ENCODE measurements around the gene VENTX. TPM values are rescaled to one million over a fixed set of nuclear protein-coding genes. Genes with fewer than 3 reads are reported as not detected.

VENTX gene
- total RNA-seq, 1 experiment from 2014 or later, result not detected

DNA sequence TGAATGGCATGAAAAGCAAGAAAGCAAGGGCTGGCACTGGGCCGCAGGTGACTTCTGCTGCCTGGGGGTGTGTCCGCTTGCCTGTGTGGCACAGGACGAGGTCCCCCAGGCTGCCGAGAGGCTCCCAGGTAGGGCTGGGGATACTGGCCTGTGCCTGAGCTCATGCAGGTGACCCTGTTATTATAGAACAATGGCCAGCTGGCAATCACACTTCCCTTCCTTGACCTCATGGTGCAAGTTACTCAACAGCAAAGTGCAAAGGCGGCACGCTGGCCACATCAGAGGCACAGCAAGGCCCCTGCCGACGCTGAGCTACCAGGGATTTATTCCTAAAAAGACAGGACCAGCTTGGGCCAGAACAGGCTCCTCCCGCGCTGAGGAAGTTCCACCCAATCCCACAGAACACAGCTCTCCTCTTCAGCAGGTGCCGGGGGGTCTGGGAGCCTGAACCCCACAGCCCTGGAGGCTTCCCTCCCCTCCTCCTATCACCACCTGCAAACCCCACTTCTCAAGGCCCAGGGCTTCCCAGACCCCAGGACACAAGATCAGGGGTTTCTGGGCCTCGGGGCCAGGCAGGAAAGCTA, 40.4 kb downstream of the VENTX start:
- in situ Hi-C loops (cut with HindIII; ENCODE audit: low sequenced_read_pairs), result no loop called here
- no peak for DNase-seq (ENCODE audit: low spot score)

- DNase-seq (ENCODE audit: low spot score), result no peak
- in situ Hi-C loops (cut with HindIII; ENCODE audit: low sequenced_read_pairs), result no loop called here
Measured at GRCh38 chr10:133278577-133279265, 41.1 kb downstream of the VENTX start.

- DNase-seq (ENCODE audit: low spot score), result no peak
- in situ Hi-C loops (cut with HindIII; ENCODE audit: low sequenced_read_pairs), result no loop called here
Measured at GRCh38 chr10:133279326-133280226, 41.9 kb downstream of the VENTX start.

GRCh38 chr10:133280391-133281059, 42.9 kb downstream of the VENTX start:
- no peak for DNase-seq (ENCODE audit: low spot score)
- in situ Hi-C loops (cut with HindIII; ENCODE audit: low sequenced_read_pairs), result no loop called here

DNA sequence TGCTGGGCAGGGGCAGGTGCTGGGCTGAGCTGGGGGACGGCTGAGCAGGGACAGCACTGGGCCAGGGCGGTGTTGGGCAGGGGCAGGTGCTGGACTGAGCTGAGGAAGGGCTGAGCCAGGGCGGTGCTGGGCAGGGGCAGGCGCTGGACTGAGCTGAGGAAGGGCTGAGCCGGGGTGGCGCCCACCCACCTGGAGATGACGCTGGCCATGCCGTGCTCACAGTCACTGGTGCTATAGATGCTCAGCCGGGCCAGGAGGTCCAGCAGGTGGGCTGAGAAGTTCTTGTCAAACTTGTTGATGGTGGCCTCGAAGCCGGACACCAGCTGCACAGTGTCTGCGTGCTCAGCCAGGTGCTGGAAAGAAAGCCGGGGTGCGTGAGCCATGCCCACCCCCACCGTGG, 43.4 kb downstream of the VENTX start:
- in situ Hi-C loops (cut with HindIII; ENCODE audit: low sequenced_read_pairs), result no loop called here
- DNase-seq (ENCODE audit: low spot score), result no peak

DNA sequence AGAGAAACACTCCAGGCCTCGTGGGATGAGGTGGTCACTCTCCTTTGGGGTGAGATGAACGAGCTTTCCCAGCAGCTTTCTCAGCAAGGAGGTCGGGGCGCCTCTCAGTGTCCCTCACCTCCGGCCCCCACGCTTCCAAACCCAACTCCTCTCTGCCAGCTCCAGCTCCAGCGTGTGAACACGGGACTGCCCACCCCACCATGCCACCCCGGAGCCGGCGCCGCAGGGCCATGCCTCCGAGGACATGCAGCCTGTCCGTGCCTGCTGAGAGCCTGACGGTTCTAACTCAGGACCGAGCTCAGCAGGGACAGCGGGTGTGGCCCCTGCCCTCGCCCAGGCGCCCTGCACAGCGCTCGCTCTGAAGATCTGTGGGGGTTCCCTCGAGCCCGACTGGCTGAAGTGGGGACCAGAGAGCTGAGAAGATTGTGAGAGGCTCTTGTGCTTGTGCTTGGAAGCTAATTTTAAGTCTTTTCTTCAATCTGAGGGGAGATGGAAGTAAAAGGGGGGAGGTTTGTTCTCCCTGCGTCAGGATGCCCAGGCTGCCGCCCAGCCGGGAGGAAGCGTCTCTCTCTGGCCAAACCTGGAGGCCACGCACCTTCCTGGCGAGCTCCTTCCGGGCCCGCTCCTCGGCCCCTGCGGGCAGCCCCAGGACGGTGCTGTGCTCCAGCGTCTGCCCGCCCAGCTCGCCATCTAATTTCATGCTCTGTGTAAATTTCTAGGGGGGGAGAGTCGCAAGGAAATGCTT, 44.1 kb downstream of the VENTX start:
- in situ Hi-C loops (cut with HindIII; ENCODE audit: low sequenced_read_pairs), result no loop called here
- DNase-seq (ENCODE audit: low spot score), result no peak

DNA sequence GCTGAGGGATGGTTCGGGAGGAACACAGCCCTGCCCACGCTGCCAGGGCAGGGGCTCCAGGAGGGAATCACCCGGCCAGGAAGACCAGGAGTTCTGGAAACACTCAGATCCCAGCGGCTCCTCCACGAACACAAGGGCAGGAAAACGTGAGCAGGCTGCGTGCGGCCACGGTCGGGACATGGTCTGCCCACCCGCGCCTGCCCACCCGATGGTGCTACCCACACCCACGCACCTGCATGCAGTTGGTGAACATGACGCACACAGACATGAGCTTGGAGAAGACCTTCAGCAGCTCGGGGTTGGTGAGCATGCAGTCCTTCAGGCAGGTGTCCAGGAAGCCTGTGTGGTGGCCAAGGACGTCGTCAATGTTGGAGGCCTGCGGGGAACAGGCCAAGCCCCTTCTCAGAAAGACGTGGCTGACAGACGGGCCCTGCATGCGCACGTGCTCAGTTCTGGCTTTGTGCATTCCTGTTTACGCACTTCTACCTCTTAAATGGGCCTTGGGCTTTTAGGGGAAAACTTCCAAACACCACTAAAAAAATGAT, 45.3 kb downstream of the VENTX start:
- in situ Hi-C loops (cut with HindIII; ENCODE audit: low sequenced_read_pairs), result no loop called here
- no peak for DNase-seq (ENCODE audit: low spot score)

DNA sequence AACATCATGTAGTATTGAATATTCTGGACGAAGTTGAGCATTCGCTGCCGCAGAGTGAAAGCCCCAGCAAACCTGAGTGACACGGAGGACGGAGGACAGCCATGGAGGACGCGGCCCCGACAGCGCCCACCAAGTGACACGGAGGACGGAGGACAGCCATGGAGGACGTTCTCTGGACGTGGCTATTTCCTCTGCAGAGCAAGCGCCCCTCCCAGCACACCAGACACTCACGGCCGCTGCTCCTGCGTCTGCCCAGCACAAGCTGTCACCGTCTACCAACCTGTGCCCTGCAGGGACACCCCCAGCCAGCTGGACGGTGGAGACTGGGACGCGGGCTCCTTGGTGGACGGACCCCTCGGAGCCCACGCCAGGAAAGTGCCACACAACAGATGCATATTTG, 46.3 kb downstream of the VENTX start:
- in situ Hi-C loops (cut with HindIII; ENCODE audit: low sequenced_read_pairs), result no loop called here
- no peak for DNase-seq (ENCODE audit: low spot score)

DNA sequence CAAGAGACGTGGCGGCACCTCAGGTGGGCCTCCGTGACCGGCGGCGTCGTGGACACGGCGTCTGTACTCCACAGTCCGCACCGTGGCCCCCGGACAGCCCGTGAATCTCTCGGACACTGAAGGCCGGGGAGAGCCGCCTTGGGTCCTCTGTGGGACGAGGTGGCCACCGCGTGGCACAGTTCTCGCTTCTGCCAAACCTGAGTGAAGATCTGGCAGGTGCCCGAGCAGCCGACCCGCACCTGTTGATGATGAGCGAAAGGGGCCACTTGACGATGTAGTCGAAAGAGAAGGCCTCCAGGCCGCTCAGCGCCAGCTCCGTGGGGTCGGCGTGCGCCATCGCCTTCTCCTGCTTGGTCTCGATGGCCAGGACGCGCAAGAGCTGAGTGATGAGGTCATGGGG, 47.6 kb downstream of the VENTX start:
- in situ Hi-C loops (cut with HindIII; ENCODE audit: low sequenced_read_pairs), result no loop called here
- no peak for DNase-seq (ENCODE audit: low spot score)

DNA sequence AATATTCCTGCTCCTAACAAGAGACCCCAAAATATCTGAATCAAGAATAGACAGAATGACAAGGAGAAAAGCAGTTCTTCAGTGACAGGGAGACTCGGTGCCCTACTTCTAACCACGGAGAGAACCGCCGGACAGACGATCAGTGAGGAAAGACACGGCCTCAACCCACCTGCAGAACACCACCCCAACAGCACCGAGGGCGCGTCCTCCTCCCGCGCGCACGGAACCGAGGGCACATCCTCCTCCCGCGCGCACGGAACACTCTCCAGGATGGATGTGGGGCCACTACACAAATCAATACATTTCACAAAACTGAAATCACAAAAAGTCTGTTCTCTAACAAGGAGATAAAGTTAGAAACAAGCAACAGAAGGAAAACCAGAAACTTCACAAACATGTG, 48.7 kb downstream of the VENTX start:
- in situ Hi-C loops (cut with HindIII; ENCODE audit: low sequenced_read_pairs), result no loop called here
- no peak for DNase-seq (ENCODE audit: low spot score)

- in situ Hi-C loops (cut with HindIII; ENCODE audit: low sequenced_read_pairs), result no loop called here
Measured at GRCh38 chr10:133287832-133288500, 50.3 kb downstream of the VENTX start.

DNA sequence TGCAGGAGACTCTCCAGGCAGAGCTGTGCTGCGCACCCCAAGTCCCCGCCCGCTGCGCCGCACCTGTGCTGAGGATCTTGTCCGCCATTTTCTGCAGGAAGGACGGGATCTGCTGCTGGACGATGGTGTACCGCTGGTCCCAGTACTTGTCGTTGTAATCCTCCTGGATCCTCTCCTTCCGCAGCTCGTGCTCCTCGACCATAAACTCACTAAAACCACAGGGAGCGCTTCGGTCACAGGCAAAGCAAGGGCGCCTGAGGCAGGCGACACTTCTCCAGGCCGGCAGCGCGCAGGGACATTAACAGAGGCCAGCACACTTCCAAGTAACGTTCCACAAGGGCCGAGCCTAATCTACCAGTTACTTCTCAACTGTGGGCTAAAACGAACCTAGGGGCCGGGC, 52.1 kb downstream of the VENTX start:
- DNase-seq (ENCODE audit: low spot score), result no peak

More at GRCh38 chr10:133287832-133288500, 50.3 kb downstream of the VENTX start:
- no peak for DNase-seq (ENCODE audit: low spot score)

More for the DNA sequence above, 52.1 kb downstream of the VENTX start:
- in situ Hi-C loops (cut with HindIII; ENCODE audit: low sequenced_read_pairs), result no loop called here

Other genes starting within 250 kb of the VENTX start
- gene ADGRA1, start 149.9 kb upstream of the VENTX start, total RNA-seq (2014; rRNA removed; shearing (Covaris generic)), result not detected in 2 replicates
- 0.47 and 4.0 TPM in 2 replicates for gene KNDC1, start 77.6 kb upstream of the VENTX start, total RNA-seq (2014; rRNA removed; shearing (Covaris generic))
- gene UTF1, start 7.6 kb upstream of the VENTX start, total RNA-seq (2014; rRNA removed; shearing (Covaris generic)), result not detected in 2 replicates
- gene ADAM8, start 39.0 kb downstream of the VENTX start, total RNA-seq (2014; rRNA removed; shearing (Covaris generic)), result 0.68 and 12.7 TPM in 2 replicates
- gene TUBGCP2, start 71.0 kb downstream of the VENTX start, total RNA-seq (2014; rRNA removed; shearing (Covaris generic)), result 71.4 and 73.3 TPM in 2 replicates
- 60.7 and 97.4 TPM in 2 replicates for gene ZNF511, start 71.1 kb downstream of the VENTX start, total RNA-seq (2014; rRNA removed; shearing (Covaris generic))
- gene CALY, start 99.0 kb downstream of the VENTX start, total RNA-seq (2014; rRNA removed; shearing (Covaris generic)), result 53.3 and 63.5 TPM in 2 replicates
- 1.8 and 3.0 TPM in 2 replicates for gene PRAP1, start 109.5 kb downstream of the VENTX start, total RNA-seq (2014; rRNA removed; shearing (Covaris generic))
- gene FUOM, start 120.2 kb downstream of the VENTX start, total RNA-seq (2014; rRNA removed; shearing (Covaris generic)), result 65.7 and 103 TPM in 2 replicates
- gene ECHS1, start 135.5 kb downstream of the VENTX start, total RNA-seq (2014; rRNA removed; shearing (Covaris generic)), result 105 and 118 TPM in 2 replicates
- gene PAOX, start 141.4 kb downstream of the VENTX start, total RNA-seq (2014; rRNA removed; shearing (Covaris generic)), result 11.7 and 13.9 TPM in 2 replicates
- gene MTG1, start 156.3 kb downstream of the VENTX start, total RNA-seq (2014; rRNA removed; shearing (Covaris generic)), result 60.7 and 66.8 TPM in 2 replicates
- gene SPRN, start 186.8 kb downstream of the VENTX start, total RNA-seq (2014; rRNA removed; shearing (Covaris generic)), result not detected in 2 replicates
- 0.10 and 0.18 TPM in 2 replicates for gene SCART1, start 216.1 kb downstream of the VENTX start, total RNA-seq (2014; rRNA removed; shearing (Covaris generic))